HuH-7.5 (cell line): Measurements from ENCODE around the gene FAF2.
"Not testable (repeated sequence)": the region's sequence is repeated elsewhere in the genome, so short reads cannot be mapped to it uniquely, and the experiment has no call there.

ENCODE experiments used
- DNase-seq: peaks from one replicate; pipeline ENCODE4 v3.0.0; 2011; ENCODE audit warnings: low spot score

The FAF2 gene

GRCh38 chr5:176418251-176418650 is 29.9 kb upstream of the FAF2 start:
- DNase-seq: no peak

- no peak for DNase-seq
These were observed 28.1 kb upstream of the FAF2 start for GRCh38 chr5:176420086-176420485.

DNA sequence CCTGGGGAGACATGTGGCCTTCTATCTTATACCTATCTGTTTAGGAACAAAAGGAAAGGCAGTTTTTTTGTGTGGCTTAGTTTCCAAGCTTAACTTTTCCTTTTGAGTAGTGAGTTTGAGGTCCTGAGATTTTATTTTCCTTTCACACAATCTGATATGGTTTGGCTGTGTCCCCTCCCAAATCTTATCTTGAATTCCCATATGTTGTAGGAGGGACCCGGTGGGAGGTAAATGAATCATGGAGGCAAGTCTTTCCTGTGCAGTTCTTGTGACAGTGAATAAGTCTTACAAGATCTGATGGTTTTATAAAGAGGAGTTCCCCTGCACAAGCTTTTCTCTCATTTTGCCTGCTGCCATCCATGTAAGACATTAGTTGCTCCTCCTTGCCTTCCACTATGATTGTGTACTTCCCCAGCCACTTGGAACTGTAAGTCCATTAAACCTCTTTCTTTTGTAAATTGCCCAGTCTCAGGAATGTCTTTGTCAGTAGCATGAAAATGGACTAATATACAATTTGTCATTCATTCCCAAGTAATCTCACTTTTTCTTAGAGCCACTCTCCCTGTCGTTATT is 27.1 kb upstream of the FAF2 start:
- no peak for DNase-seq

- DNase-seq: no peak
These were observed 24.0 kb upstream of the FAF2 start for GRCh38 chr5:176424181-176424580.

GRCh38 chr5:176425138-176425537 is 23.0 kb upstream of the FAF2 start:
- no peak for DNase-seq

DNA sequence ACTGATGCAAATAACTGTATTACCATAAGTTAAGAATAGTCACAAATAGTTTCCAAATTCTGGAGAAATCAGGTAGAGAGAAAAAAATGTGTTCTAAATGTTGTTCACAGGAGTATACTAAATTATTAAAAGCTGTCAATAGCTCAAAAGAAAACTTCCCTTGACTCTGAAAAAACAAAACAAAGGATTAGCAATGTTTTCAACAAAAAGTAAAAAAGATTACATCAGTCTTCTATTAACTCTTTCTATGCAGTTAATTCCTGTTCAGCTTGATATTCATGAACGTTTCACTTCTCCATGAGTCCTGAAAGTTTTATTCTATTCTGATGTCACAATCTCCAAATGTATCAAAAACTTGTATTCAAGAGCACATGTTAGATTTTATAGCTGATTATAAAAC is 22.4 kb upstream of the FAF2 start:
- DNase-seq: no peak

- DNase-seq: no peak
These were observed 21.3 kb upstream of the FAF2 start for GRCh38 chr5:176426876-176427275.

DNA sequence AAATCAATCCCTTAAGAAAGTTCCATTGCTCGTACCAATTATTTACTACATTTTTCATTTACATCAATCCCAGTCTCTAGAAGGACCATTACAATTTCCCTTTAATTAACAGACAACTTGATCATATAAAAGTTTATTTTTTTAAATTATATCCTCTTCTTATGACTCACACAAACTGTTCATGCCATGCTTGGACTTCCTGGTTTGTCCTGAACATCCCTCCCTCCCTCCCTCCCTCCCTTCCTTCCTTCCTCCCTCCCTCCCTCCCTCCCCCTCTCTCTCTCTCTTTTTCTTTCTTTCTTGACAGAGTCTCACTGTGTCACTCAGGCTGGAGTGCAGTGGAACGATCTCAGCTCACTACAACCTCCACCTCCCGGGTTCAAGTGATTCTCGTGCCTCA is 20.2 kb upstream of the FAF2 start:
- DNase-seq: no peak

DNA sequence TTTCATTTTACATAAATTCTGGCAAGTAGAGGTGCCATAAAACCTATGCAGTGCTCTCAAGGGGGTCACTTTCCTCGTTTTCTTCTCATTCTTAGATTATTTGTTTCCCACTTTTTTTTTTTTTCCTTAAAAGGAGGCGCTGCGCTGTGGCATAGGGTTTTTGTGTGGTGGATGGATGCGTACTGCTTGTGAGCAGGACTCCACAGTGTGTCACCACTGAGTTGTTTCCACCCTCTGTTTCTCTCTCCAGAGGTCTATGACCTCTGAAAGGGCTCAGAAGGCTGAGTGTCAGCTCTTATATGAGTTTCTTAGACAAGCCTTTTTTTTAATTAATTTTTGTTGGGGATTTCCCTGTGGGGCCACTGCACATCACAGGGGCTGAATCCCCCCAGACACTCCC is 18.2 kb upstream of the FAF2 start:
- no peak for DNase-seq

DNA sequence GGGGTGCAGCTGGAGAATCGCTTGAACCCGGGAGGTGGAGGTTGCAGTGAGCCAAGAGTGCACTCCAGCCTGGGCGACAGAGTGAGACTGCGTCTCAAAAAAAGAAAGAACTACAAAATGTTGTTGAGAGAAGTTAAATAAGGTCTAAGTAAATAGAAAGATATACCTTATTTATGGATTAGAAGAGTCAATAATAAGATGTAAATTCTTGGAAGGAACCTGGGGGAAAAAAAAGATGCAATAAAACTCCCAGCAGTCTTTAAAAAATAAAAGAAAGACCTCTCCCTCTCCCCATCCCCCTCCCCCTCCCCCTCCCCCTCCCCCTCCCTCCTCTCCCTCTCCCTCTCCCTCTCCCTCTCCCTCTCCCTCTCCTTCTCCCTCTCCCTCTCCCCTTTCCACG is 15.5 kb upstream of the FAF2 start:
- DNase-seq: no peak

- no peak for DNase-seq
These were observed 11.5 kb upstream of the FAF2 start for GRCh38 chr5:176436656-176437055.

DNA sequence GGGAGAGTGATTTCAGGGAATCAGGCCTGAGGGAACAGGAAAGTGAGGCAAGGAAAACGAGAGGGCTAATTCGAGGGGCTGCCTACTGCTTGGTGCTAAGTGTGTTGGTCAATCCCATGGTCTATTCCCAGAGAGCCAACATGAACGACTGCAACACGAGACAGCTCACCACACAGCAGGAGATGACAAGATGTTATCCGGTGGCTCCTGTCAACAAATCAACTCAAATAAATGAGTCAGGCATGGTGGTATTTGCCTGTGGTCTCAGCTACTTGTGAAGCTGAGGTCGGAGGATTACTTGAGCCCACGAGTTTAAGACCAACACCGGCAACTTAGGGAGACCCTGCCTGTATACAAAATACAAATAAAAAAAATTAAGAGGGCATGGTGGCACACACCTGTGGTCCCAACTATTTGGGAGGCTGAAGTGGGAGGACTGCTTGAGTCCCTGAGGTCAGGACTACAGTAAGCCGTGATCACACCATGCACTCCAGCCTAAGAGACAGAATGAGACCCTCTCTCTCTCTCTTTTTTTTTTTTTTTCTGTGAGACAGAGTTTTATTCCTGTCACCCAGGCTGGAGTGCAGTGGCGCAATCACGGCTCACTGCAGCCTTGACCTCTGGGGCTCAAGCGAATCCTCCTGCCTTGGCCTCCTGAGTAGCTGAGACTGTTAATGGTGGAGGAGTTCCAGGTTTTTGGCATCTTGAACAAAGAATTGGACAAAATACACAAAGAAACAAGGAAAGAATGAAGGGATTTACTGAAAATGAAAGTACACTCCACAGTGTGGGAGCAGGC is 9.0 kb upstream of the FAF2 start:
- no peak for DNase-seq

GRCh38 chr5:176440927-176441706 is 7.1 kb upstream of the FAF2 start:
- DNase-seq: no peak

DNA sequence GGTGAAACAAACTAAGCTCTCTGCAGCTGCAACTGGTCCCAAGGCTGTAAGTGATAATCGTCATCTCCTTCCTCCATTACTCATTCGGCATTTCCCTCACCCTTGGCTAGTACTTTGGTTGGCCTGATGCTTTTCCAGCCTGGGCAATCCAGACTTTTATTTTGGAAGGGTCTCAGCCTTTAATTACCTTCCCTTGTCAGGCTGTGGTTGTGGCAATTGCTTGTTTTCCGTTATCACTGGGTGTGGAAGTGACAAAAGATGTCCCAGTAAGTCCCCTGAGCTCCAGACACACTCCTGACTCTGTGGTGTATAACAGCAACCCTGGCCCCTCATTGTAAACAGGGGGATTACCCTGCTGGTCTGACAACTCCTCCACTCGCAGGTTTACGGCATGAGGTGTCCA is 6.3 kb upstream of the FAF2 start:
- DNase-seq: no peak

GRCh38 chr5:176442911-176443310 is 5.3 kb upstream of the FAF2 start:
- not testable (repeated sequence) for DNase-seq

DNA sequence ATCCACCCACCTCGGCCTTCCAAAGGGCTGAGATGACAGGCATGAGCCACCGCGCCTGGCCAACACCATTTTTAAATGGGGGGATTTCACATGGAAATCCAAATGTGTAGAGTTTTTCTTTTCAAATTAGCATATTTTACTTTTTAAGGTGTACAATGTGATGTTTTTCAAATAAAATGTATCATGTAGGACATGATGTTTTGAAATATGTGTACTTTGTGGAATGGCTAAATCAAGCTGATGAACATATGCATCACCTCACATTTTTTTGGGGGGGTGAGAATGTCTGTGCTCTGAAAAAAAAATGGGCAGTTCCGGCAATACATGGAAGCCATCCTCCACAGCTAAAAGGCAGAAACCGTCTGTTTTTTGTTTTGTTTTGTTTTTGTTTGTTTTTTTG is 3.4 kb upstream of the FAF2 start:
- no peak for DNase-seq

- DNase-seq: no peak
These were observed 2.0 kb upstream of the FAF2 start for GRCh38 chr5:176446028-176446665.

DNA sequence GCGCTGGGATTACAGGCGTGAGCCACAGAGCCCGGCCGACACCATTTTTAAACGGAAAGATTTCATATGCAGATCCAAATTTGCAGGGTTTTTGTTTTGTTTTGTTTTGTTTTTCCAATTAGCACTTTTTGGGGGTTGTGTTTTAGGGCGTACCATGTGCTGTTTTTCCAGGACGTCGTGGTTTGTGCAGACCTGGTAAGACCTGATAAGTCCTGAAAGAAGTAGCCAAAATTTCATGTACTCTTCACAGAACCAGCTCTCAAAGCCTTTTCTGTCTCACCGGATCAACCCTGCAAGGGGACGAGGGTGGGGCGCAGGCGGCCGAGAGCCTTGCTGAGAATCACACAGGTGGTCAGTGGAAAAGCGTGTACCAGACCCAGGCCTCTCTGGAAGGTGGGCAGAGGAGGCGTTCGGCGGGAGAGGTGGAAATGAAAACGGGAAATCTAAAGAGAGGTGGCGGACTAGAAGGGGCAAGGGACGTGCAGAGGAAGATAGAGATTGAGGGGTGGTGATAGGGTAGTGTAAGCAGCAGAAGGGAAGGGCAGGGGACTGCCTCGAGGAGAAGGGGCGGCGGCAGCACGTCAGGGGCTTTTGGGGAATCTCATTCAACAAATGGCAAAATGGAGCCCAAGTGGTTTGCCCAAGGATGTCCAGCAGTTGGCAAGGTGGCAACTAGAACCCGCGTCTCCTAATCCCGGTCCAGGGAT is 1.1 kb upstream of the FAF2 start:
- DNase-seq: no peak

- DNase-seq: peak; percentile 47
These were observed 601 bp upstream of the FAF2 start for GRCh38 chr5:176447591-176447977.

DNA sequence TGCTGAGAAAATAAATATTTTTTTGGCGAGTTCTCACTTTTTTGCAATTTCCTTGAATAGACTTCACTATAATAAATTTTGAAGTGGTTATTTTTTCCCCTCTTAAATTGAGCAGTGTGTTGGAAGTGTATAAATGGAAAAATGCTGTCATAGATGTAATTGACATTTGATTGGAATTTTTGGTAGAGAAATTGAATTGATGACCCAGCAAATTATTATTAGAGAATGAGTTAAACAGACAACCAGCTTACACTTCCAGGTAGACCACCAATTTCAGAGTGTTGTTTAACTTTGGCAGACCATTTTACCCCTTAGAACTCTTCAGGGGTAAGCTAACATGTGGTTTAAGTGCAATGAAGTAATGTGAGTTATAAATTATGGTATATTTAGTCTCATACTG is 1.9 kb downstream of the FAF2 start:
- DNase-seq: no peak

DNA sequence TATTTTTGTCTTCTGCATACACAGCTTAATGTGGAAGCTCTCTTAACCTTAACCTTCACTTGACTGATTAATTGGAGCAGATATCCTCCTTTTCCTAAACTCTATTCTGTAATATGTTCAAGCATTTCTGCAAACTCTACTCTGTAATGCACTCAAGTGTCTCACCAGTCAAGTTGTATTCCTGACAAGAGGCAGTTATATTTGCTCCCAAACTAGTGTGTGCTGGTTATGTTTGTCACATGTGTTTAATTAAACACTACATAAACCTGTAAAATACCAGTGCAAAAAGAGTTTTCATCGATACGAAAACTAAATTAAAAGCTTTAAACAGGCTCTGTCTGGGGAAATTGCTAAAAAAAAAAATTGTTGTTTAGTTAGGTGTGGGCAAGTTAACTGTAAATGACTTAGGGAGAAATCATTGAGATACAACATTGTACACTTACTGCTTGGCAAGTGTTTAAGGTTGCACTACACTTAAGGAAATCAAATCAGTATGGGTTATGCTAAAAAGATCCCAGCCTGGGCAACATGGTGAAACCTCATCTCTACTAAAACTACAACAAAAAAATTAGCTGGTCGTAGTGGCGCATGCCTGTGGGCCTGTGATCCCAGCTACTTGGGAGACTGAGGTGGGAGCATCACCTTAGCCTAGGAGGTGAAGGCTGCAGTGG is 6.7 kb downstream of the FAF2 start:
- DNase-seq: no peak
